OCI-LY1 (cell line): ENCODE results near the gene SPPL2B.

ENCODE experiments used
- H2AFZ ChIP-seq: fragments of 200-600 bp; sonication (generic), shearing (Covaris generic); 2 replicates; pipeline ENCODE4 v1.6.0; 2014; ENCODE audit warnings: antibody characterized with exemption, mild to moderate bottlenecking, low read length
- H3F3A ChIP-seq: fragments of 200-600 bp; sonication (generic), shearing (Covaris generic); 2 replicates; pipeline ENCODE4 v1.6.0; 2014; ENCODE audit warnings: mild to moderate bottlenecking, antibody characterized with exemption, low read length, moderate library complexity; ENCODE audit not compliant: insufficient read depth
- H3K27ac ChIP-seq: fragments of 200-600 bp; sonication (generic); 2 replicates; pipeline ENCODE4 v1.5.1; 2014; ENCODE audit warnings: low read length, mixed run types, mild to moderate bottlenecking, low read depth; ENCODE audit not compliant: poor library complexity, severe bottlenecking
- H3K27me3 ChIP-seq: fragments of 200-600 bp; sonication (generic); 2 replicates; pipeline ENCODE4 v1.6.0; 2014; ENCODE audit warnings: antibody characterized with exemption, mild to moderate bottlenecking, low read length, moderate library complexity; ENCODE audit not compliant: insufficient read depth
- H3K36me3 ChIP-seq: fragments of 200-600 bp; sonication (generic); 2 replicates; pipeline ENCODE4 v1.6.1; 2014; ENCODE audit warnings: mild to moderate bottlenecking, antibody characterized with exemption, low read length, moderate library complexity, mixed read lengths; ENCODE audit not compliant: insufficient read depth
- H3K4me1 ChIP-seq: fragments of 200-600 bp; sonication (generic); 2 replicates; pipeline ENCODE4 v1.5.1; 2014; ENCODE audit warnings: mild to moderate bottlenecking, low read length, moderate library complexity; ENCODE audit not compliant: insufficient read depth, severe bottlenecking
- H3K4me2 ChIP-seq: fragments of 200-600 bp; sonication (generic), shearing (Covaris generic); 2 replicates; pipeline ENCODE4 v1.6.1; 2014; ENCODE audit warnings: low read length
- H3K4me3 ChIP-seq: fragments of 200-600 bp; sonication (generic); 2 replicates; pipeline ENCODE4 v1.5.1; 2014; ENCODE audit warnings: low read length, low read depth, mild to moderate bottlenecking, mixed read lengths; ENCODE audit not compliant: poor library complexity, severe bottlenecking
- H3K79me2 ChIP-seq: fragments of 200-600 bp; shearing (Covaris generic); 2 replicates; pipeline ENCODE4 v1.6.1; 2016; ENCODE audit warnings: mixed run types, low read length, mixed read lengths; ENCODE audit not compliant: insufficient read depth
- H3K9ac ChIP-seq: fragments of 200-600 bp; sonication (generic), shearing (Covaris generic); 2 replicates; pipeline ENCODE4 v1.6.1; 2014; ENCODE audit warnings: mild to moderate bottlenecking, low read length, mixed read lengths
- H3K9me2 ChIP-seq: fragments of 200-600 bp; sonication (generic), shearing (Covaris generic); 2 replicates; pipeline ENCODE4 v1.6.1; 2014; ENCODE audit warnings: low read depth, mild to moderate bottlenecking, low read length, mixed read lengths
- H3K9me3 ChIP-seq: fragments of 200-600 bp; shearing (Covaris generic); 2 replicates; pipeline ENCODE4 v1.6.1; 2014; ENCODE audit warnings: low read length, mixed read lengths
- H4K20me1 ChIP-seq: fragments of 200-600 bp; sonication (generic), shearing (Covaris generic); 2 replicates; pipeline ENCODE4 v1.6.0; 2016; ENCODE audit warnings: mild to moderate bottlenecking, low read length; ENCODE audit not compliant: insufficient read depth
- CTCF ChIP-seq: fragments of 200-600 bp; sonication (generic), shearing (Covaris generic); IDR thresholded peaks from 2 replicates; pipeline ENCODE4 v1.5.1; 2017; ENCODE audit warnings: mild to moderate bottlenecking, antibody characterized with exemption, low read length, moderate library complexity, mixed read lengths
- EZH2 ChIP-seq: fragments of 200-600 bp; sonication (generic), shearing (Covaris generic); IDR thresholded peaks from 2 replicates; pipeline ENCODE4 v1.8.0; 2017; ENCODE audit warnings: borderline replicate concordance, mixed run types, mild to moderate bottlenecking, antibody characterized with exemption, low read length, moderate library complexity, mixed read lengths

SPPL2B gene

GRCh38 chr19:2361246-2362045, 33.0 kb downstream of the SPPL2B start:
- Histone ChIP-seq H3K9me2 (no peaks in the 10 kb centered on the region), H2AFZ (no peak overlapping the region), H3K4me2 (no peak overlapping the region), H3K27me3 (peaks cover 5% of the 10 kb centered on the region; the same call in 1 of the 2 replicates), H3F3A (no peaks in the 10 kb centered on the region), H3K4me1 (no peaks in the 10 kb centered on the region), H3K9ac (no peak overlapping the region), H4K20me1 (no peaks in the 10 kb centered on the region), H3K36me3 (no peaks in the 10 kb centered on the region), H3K27ac (no peak overlapping the region), H3K4me3 (no peak overlapping the region), H3K9me3 (no peaks in the 10 kb centered on the region), H3K79me2 (no peaks in the 10 kb centered on the region)
- TF ChIP-seq CTCF (no peak), EZH2 (no peak)

GRCh38 chr19:2362046-2362969, 33.8 kb downstream of the SPPL2B start:
- Histone ChIP-seq H3K27ac (no peak overlapping the region), H3K9me2 (no peaks in the 10 kb centered on the region), H3K79me2 (no peaks in the 10 kb centered on the region), H4K20me1 (no peaks in the 10 kb centered on the region), H3K4me3 (no peak overlapping the region), H3K36me3 (no peaks in the 10 kb centered on the region), H3K9ac (no peak overlapping the region), H3K4me2 (no peak overlapping the region), H2AFZ (no peak overlapping the region), H3F3A (no peaks in the 10 kb centered on the region), H3K27me3 (peaks cover 5% of the 10 kb centered on the region; the same call in 1 of the 2 replicates), H3K4me1 (no peaks in the 10 kb centered on the region), H3K9me3 (no peaks in the 10 kb centered on the region)
- TF ChIP-seq CTCF (no peak), EZH2 (no peak)

- TF ChIP-seq EZH2, result no peak
- TF ChIP-seq CTCF, result no peak
- Histone ChIP-seq H3K9me3 (no peaks in the 10 kb centered on the region), H3F3A (no peaks in the 10 kb centered on the region), H3K27ac (no peak overlapping the region), H3K27me3 (peaks cover 5% of the 10 kb centered on the region; the same call in 1 of the 2 replicates), H2AFZ (no peak overlapping the region), H3K4me3 (no peak overlapping the region), H3K9me2 (no peaks in the 10 kb centered on the region), H3K4me2 (no peak overlapping the region), H4K20me1 (no peaks in the 10 kb centered on the region), H3K4me1 (no peaks in the 10 kb centered on the region), H3K9ac (no peak overlapping the region), H3K36me3 (no peaks in the 10 kb centered on the region), H3K79me2 (no peaks in the 10 kb centered on the region)
Measured at GRCh38 chr19:2362970-2363300, 34.5 kb downstream of the SPPL2B start.
